HEK293T (cell line): ENCODE data around the gene GDF2.

Source experiments
- CTCF ChIA-PET: fragments of 350-600 bp; formaldehyde crosslinking; extraction: SDS; loops from one replicate; lab custom pipeline; 2021; ENCODE audit warnings: antibody characterized with exemption, inconsistent platforms; lab: Yijun Ruan, JAX
- POLR2A ChIA-PET: fragments of 350-600 bp; formaldehyde crosslinking; extraction: SDS; loops from one replicate; lab custom pipeline; 2020; ENCODE audit warnings: antibody characterized with exemption, inconsistent platforms; lab: Yijun Ruan, JAX
- DNase-seq: peaks from one replicate; pipeline ENCODE4 v3.0.0; 2012; ENCODE audit warnings: mixed read lengths; ENCODE audit errors: extremely low spot score
- ARNT ChIP-seq: fragments of 450-650 bp; IDR thresholded peaks from 2 replicates; pipeline ENCODE4 v1.6.1; 2017; ENCODE audit warnings: mild to moderate bottlenecking
- BHLHE40 ChIP-seq: fragments of 450-650 bp; IDR thresholded peaks from 2 replicates; pipeline ENCODE4 v1.6.1; 2016; ENCODE audit warnings: mild to moderate bottlenecking, moderate library complexity, borderline replicate concordance
- CTBP1 ChIP-seq: fragments of 450-650 bp; IDR thresholded peaks from 2 replicates; pipeline ENCODE4 v1.6.1; 2016; ENCODE audit warnings: borderline replicate concordance
- ELF4 ChIP-seq: fragments of 450-650 bp; IDR thresholded peaks from 2 replicates; pipeline ENCODE4 v1.6.1; 2017; ENCODE audit warnings: antibody characterized with exemption
- FOXA1 ChIP-seq: fragments of 450-650 bp; IDR thresholded peaks from 2 replicates; pipeline ENCODE4 v1.6.1; 2016; ENCODE audit warnings: mild to moderate bottlenecking
- FOXK2 ChIP-seq: fragments of 450-650 bp; IDR thresholded peaks from 2 replicates; pipeline ENCODE4 v1.6.1; 2016; ENCODE audit warnings: mild to moderate bottlenecking
- FOXM1 ChIP-seq: fragments of 450-650 bp; IDR thresholded peaks from 2 replicates; pipeline ENCODE4 v1.6.1; 2017; ENCODE audit warnings: mild to moderate bottlenecking, borderline replicate concordance
- HDGF ChIP-seq: fragments of 450-650 bp; IDR thresholded peaks from 2 replicates; pipeline ENCODE4 v1.6.1; 2017; ENCODE audit warnings: antibody characterized with exemption, borderline replicate concordance
- L3MBTL2 ChIP-seq: fragments of 450-650 bp; conservative IDR thresholded peaks from 2 replicates; pipeline ENCODE4 v1.6.1; 2016; ENCODE audit warnings: mild to moderate bottlenecking
- LEF1 ChIP-seq: fragments of 450-650 bp; IDR thresholded peaks from 2 replicates; pipeline ENCODE4 v1.6.1; 2017; ENCODE audit warnings: mild to moderate bottlenecking, borderline replicate concordance
- NFRKB ChIP-seq: fragments of 450-650 bp; IDR thresholded peaks from 2 replicates; pipeline ENCODE4 v1.6.1; 2016; ENCODE audit warnings: mild to moderate bottlenecking, moderate library complexity
- SP1 ChIP-seq: fragments of 450-650 bp; IDR thresholded peaks from 2 replicates; pipeline ENCODE4 v1.6.1; 2017
- SUZ12 ChIP-seq: fragments of 450-650 bp; IDR thresholded peaks from 2 replicates; pipeline ENCODE4 v1.6.1; 2016; ENCODE audit warnings: mild to moderate bottlenecking
- TARDBP ChIP-seq: fragments of 450-650 bp; IDR thresholded peaks from 2 replicates; pipeline ENCODE4 v1.6.1; 2016
- ZNF384 ChIP-seq: fragments of 450-650 bp; IDR thresholded peaks from 2 replicates; pipeline ENCODE4 v1.6.1; 2016
- TF ChIP-seq, protein P1 (sequence below): fragments of 450-650 bp; IDR thresholded peaks from 2 replicates; pipeline ENCODE4 v1.6.1; 2016

GDF2 gene

DNA sequence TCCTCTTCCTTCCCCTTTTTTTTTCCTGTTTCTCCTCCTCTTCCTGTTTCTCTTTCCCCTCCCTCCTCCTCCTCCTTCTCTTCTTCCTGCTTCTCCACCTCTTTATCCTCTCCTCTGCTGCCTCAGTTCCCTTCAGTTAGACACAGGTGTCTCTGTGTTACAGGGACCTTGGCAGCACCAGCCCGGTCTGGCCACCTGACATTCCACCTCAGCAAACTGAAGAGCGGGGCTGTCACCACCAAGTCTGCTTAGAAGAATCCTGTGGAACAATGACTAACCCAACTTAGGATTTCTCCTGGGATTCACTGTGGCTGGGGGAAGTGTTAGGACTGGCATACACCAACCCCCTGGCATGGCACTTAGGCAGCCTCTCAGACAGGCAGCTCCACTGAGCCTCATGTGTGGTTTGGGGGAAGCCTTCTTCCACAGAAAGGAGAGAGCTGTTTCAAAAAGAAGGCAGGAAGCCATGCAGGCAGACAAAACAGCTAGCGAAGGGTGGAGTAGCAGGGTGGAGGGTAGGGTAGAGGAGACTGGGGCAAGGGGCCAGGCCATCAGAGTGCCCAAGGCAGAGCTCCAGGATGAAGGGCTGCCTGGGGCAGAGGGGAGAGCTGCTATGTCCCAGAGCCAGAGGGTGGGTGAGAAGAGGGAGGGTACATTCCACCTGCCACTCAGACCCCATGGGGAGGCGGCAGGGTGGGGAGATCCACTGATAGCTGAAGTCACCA lies 35.5 kb upstream of the GDF2 start:
- ChIA-PET CTCF (interaction anchor here (0.6 kb wide), 1 partner anchor 15 kb away, joined by 4 read pairs; no protein-coding TSS in a partner anchor), POLR2A (no interaction called here)
- TF ChIP-seq LEF1 (no peak), TARDBP (no peak), ZNF384 (no peak), NFRKB (no peak), FOXA1 (no peak), L3MBTL2 (no peak), SP1 (no peak), SUZ12 (no peak), BHLHE40 (no peak), HDGF (no peak), ARNT (no peak), FOXK2 (no peak)
- no peak for DNase-seq

DNA sequence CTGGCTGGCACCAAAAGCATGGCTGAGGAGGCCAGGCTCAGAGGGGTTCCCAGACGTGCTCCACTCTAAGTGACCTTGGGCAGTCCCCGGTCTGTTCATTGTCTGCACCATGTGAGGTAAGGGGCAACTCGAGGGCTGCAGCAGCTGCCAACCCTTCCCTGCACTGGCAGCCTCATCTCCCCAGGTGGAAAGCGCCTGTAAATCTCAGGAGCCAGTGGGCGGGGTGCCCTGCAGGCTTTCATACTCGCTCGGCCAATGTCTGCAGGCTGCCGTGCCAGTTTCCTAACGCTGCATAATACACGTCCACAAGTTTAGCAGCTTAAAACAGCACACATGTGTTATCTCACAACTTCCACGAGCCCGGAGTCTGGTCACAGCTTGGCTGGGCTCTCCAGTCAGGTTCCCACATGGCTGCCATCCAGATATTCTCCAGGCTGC lies 34.9 kb upstream of the GDF2 start:
- POLR2A ChIA-PET = no interaction called here
- no peak for DNase-seq
- CTCF ChIA-PET = no interaction called here
- TF ChIP-seq ZNF384 (no peak), FOXK2 (no peak), HDGF (no peak), FOXA1 (no peak), L3MBTL2 (no peak), SUZ12 (no peak)

DNA sequence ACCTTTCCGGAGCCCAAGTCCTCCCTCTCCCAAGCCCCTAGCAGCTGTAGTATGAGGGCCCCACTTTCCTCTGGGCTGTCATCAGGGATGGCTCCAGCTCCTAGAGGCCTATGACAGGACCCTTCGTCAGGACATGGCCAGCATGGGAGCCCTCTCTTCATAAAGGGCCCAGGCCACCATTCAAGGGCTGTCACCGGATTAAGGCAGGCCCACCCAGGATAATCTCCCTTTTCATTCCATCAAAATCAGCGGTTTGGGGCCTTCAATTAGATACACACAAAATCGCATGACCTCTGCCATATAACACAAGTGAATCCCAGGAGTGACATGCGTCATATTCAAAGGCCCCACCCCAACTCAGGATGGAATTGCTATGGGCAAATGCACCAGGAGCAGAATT lies 34.4 kb upstream of the GDF2 start:
- TF ChIP-seq NFRKB = no peak
- TF ChIP-seq FOXM1 = no peak
- no peak for TF ChIP-seq ARNT
- no peak for DNase-seq
- ChIA-PET CTCF (no interaction called here), POLR2A (no interaction called here)

DNA sequence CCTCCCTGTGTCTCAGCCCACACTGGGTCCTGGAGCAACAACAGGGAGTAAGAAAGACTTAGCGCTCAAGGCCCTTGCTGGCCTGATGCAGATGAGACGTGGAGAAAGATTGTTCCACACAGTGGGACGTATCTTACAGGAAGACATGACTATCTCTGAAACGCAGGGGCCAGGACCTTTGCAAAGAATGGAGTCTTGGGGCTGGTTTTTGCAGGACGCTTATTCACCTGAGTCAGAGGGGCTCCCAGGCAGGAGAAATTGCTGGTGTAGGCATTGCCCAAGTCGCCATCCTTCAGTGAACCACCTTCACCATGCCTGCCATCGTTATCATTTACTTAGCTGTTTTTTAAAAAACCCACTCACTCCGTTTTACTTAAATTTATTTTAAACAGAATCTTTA lies 34.0 kb upstream of the GDF2 start:
- DNase-seq = no peak
- ChIA-PET POLR2A (no interaction called here), CTCF (no interaction called here)
- TF ChIP-seq NFRKB (no peak), FOXA1 (no peak), ELF4 (no peak), HDGF (no peak)

DNA sequence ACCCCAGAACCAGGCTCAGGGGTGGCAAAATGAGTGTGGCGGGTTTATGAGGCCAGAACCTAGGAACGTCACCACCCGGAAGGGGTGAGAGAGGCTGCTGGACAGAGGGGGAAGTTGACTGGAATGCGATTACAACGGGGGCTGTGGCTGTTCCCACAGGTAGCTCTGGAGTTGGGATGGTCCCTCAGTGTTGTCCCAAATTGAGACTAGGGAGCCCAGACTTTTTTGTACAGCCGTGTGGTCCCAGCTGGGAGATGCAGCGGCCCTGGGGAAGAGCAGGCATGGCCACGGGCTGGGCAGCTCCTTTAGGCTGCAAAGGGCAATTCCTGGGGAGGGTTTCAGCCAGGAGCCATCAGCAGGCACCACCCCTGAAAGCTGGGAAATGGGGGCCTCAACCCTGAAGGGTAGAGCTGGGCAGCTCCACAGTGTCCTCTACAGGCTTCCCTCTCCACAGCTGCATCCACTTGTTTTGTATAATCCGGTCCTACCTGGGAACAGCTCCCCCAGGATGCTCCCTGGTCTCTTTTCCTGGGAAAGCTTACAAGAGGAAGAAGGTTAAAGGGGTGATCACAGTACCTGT lies 33.2 kb upstream of the GDF2 start:
- no peak for DNase-seq
- ChIA-PET CTCF (interaction anchor here (0.6 kb wide), 1 partner anchor 229 kb away, joined by 3 read pairs; no protein-coding TSS in a partner anchor), POLR2A (no interaction called here)
- TF ChIP-seq NFRKB (no peak), FOXK2 (no peak)

DNA sequence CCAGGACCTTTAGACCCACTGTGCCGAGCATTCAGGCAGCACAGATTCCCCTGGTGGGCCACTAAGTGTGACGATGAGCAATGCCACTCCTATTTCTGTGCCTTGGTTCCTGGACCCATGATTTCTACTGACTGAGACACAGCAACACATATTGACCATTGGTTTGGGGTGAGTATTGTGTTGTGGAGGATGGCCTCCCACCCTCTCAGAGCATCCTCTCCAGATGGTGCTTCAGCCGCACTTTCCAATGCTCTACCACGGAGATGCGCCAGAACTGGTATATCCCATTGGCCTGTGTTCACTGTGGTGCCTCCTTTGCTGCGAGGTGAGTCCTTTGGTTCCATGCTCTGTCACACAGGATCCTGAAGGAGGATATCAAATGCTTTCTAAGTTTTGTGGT lies 32.3 kb upstream of the GDF2 start:
- CTCF ChIA-PET = interaction anchor here (0.6 kb wide), 1 partner anchor 230 kb away, joined by 3 read pairs; no protein-coding TSS in a partner anchor
- TF ChIP-seq FOXM1 = no peak
- no peak for TF ChIP-seq L3MBTL2
- no peak for TF ChIP-seq ZNF384
- no peak for TF ChIP-seq ARNT
- no peak for TF ChIP-seq FOXK2
- POLR2A ChIA-PET = no interaction called here
- DNase-seq = no peak

DNA sequence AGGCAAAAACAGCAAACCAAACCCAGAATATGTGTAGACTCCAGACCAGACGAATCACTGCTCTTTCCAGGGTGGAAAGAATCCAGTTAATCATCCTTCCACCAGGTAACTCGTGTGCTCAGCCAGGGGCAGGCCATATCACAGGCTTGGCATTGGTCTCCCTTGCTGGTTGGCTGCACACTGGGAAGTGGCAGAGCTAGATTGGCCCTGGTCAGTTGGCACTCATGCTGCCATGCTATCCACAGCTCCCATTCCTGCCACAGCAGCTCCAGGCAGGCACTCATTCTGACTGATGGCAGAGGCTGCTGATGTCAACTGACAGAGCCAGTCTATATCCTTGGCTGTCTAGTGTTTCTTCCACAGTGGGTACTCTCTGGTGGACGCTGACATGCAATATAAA lies 31.9 kb upstream of the GDF2 start:
- DNase-seq = no peak
- CTCF ChIA-PET = no interaction called here
- TF ChIP-seq TARDBP (no peak), HDGF (no peak), LEF1 (no peak), ELF4 (no peak), ARNT (no peak), NFRKB (no peak), CTBP1 (no peak), L3MBTL2 (no peak), BHLHE40 (no peak), FOXM1 (no peak), FOXK2 (no peak), SUZ12 (no peak), FOXA1 (no peak)
- POLR2A ChIA-PET = no interaction called here

DNA sequence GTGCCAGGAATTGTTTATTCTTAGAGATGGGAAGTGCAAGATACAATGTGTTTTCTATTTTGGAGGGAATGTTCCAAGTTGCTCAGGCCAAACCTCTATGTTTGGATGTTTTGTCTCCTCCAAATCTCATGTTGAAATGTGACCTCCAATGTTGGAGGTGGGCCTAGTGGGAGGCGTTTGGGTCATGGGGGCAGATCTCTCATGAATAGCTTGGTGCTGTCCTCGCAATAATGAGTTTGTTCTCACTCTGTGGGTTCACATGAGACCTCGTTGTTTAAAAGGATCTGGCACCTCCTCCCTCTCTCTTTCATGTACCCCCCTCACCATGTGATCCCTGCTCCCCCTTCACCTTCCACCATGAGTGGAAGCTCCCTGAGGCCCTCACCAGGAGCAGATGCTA lies 30.6 kb upstream of the GDF2 start:
- no peak for DNase-seq
- POLR2A ChIA-PET = no interaction called here
- no peak for TF ChIP-seq SUZ12
- no peak for TF ChIP-seq ZNF384
- TF ChIP-seq L3MBTL2 = no peak
- no peak for TF ChIP-seq SP1
- no peak for TF ChIP-seq HDGF
- TF ChIP-seq, protein P1, sequence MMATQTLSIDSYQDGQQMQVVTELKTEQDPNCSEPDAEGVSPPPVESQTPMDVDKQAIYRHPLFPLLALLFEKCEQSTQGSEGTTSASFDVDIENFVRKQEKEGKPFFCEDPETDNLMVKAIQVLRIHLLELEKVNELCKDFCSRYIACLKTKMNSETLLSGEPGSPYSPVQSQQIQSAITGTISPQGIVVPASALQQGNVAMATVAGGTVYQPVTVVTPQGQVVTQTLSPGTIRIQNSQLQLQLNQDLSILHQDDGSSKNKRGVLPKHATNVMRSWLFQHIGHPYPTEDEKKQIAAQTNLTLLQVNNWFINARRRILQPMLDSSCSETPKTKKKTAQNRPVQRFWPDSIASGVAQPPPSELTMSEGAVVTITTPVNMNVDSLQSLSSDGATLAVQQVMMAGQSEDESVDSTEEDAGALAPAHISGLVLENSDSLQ = no peak
- no peak for TF ChIP-seq NFRKB
- TF ChIP-seq BHLHE40 = no peak
- TF ChIP-seq TARDBP = no peak
- TF ChIP-seq CTBP1 = no peak
- TF ChIP-seq ELF4 = no peak
- TF ChIP-seq ARNT = no peak
- CTCF ChIA-PET = no interaction called here
